HepG2 (cell line): ENCODE measurements around the gene TXN2. TPM values are rescaled to one million over a fixed set of nuclear protein-coding genes. Genes with fewer than 3 reads are reported as not detected.

ENCODE experiments used
- ATAC-seq: fragments of 200-7000 bp; cut with Tn5 transposase; 3 replicates; pipeline ENCODE4 v1.9.1; 2020; ENCODE audit warnings: mild to moderate bottlenecking, moderate library complexity
- BruUV-seq: library from RNA; stranded (reverse); fragments of 400-500 nt; replicated peaks from 2 replicates; lab custom pipeline; 2021; lab: Mats Ljungman, UMichigan
- CTCF ChIA-PET: fragments of 300-600 bp; formaldehyde crosslinking; extraction: SDS; loops from one replicate; lab custom pipeline; 2021; ENCODE audit warnings: low total read pairs, inconsistent platforms, low intra/inter-chr PET ratio; lab: Yijun Ruan, JAX
- POLR2A ChIA-PET: fragments of 350-600 bp; sonication (Branson Sonifier 250); formaldehyde crosslinking; loops from one replicate; lab custom pipeline; 2020; ENCODE audit warnings: antibody characterized with exemption, inconsistent platforms; lab: Yijun Ruan, JAX
- DNase-seq: peaks from one replicate; pipeline ENCODE4 v3.0.0-alpha.2; 2015; ENCODE audit warnings: low spot score
- FAIRE-seq: peaks from 3 replicates; lab custom pipeline; 2011; peaks lifted over from hg19 to GRCh38; lab: Jason Lieb, UNC
- H2AFZ ChIP-seq: one replicate; pipeline ENCODE4 v1.6.1; 2011; ENCODE audit warnings: low read length, inconsistent platforms
- H3K27ac ChIP-seq: fragments of 300-600 bp; 3 replicates; pipeline ENCODE4 v1.8.0; 2011; ENCODE audit warnings: mixed run types, mild to moderate bottlenecking, mixed read lengths, low read length, inconsistent platforms; ENCODE audit not compliant: insufficient read depth; ENCODE audit errors: extremely low read length
- H3K27me3 ChIP-seq, 2 experiments: fragments of 200-600 bp in 1 of 2; 2 replicates in 1 of 2; 3 replicates in 1 of 2; pipeline versions ENCODE4 v1.6.0 to v1.8.0; 2011; ENCODE audit warnings: low read length in 2 of 2, mild to moderate bottlenecking in 2 of 2, moderate library complexity in 2 of 2, inconsistent platforms in 1 of 2; ENCODE audit not compliant: insufficient read depth in 2 of 2, control insufficient read depth in 1 of 2
- H3K36me3 ChIP-seq, 2 experiments: fragments of 200-600 bp in 1 of 2; replicated peaks in 1 of 2; 2 replicates in 1 of 2; 3 replicates in 1 of 2; pipeline versions ENCODE4 v1.5.1 to v1.8.0; 2011; ENCODE audit warnings: low read length in 2 of 2, inconsistent platforms in 1 of 2; ENCODE audit not compliant: insufficient read depth in 2 of 2, control insufficient read depth in 1 of 2
- H3K4me1 ChIP-seq: 2 replicates; pipeline ENCODE4 v1.5.1; 2012; ENCODE audit warnings: low read length, inconsistent platforms; ENCODE audit not compliant: insufficient read depth
- H3K4me2 ChIP-seq: 2 replicates; pipeline ENCODE4 v1.6.0; 2011; ENCODE audit warnings: low read depth, low read length, inconsistent platforms
- H3K4me3 ChIP-seq, 3 experiments: fragments of 200-600 bp in 1 of 3; sonication (generic), shearing (Covaris generic) in 1 of 3; replicated peaks in 1 of 3; 2 replicates each; pipeline ENCODE4 v1.5.1; 2011 to 2016; ENCODE audit warnings: low read length in 3 of 3, inconsistent platforms in 2 of 3, low read depth in 2 of 3, mild to moderate bottlenecking in 2 of 3, control low read depth in 1 of 3, mixed read lengths in 1 of 3; ENCODE audit not compliant: insufficient read depth in 1 of 3
- H3K79me2 ChIP-seq: one replicate; pipeline ENCODE4 v1.6.1; 2011; ENCODE audit warnings: low read length, inconsistent platforms; ENCODE audit not compliant: insufficient read depth
- H3K9ac ChIP-seq: 2 replicates; pipeline ENCODE4 v1.6.0; 2011; ENCODE audit warnings: mild to moderate bottlenecking, low read depth, low read length, inconsistent platforms; ENCODE audit not compliant: insufficient read depth
- H3K9me3 ChIP-seq: 2 replicates; pipeline ENCODE4 v1.5.1; 2012; ENCODE audit warnings: mild to moderate bottlenecking, low read length
- H4K20me1 ChIP-seq: 2 replicates; pipeline ENCODE4 v1.6.0; 2011; ENCODE audit warnings: inconsistent platforms, mild to moderate bottlenecking, low read length, moderate library complexity; ENCODE audit not compliant: insufficient read depth
- AKAP8 ChIP-seq: sonication (generic); formaldehyde crosslinking; IDR thresholded peaks from 2 replicates; pipeline ENCODE4 v1.5.1; 2020; ENCODE audit warnings: mild to moderate bottlenecking, missing genetic modification reagents
- HIC2 ChIP-seq: sonication (generic); formaldehyde crosslinking; IDR thresholded peaks from 2 replicates; pipeline ENCODE4 v1.9.0; 2022; ENCODE audit warnings: low read depth, missing genetic modification reagents
- PAF1 ChIP-seq: IDR thresholded peaks from 2 replicates; pipeline ENCODE4 v1.6.1; 2016; ENCODE audit warnings: missing genetic modification reagents, missing compliant biosample characterization
- ZKSCAN1 ChIP-seq: fragments of 150-350 bp; IDR thresholded peaks from 2 replicates; pipeline ENCODE4 v1.6.1; 2014; ENCODE audit warnings: low read length
- ZNF768 ChIP-seq: sonication (generic); formaldehyde crosslinking; IDR thresholded peaks from 2 replicates; pipeline ENCODE4 v1.4.0; 2020; ENCODE audit warnings: missing genetic modification reagents
- WGBS: methylation state at CpG from one replicate; pipeline ENCODE4 v1.1.6; 2017; ENCODE audit warnings: low lambda C conversion rate; 5-methylcytosine and 5-hydroxymethylcytosine counted together
- in situ Hi-C: cut with HindIII; loops from 2 replicates; pipeline ENCODE4 v1.10.0; 2017; ENCODE audit warnings: low pct_unique_long_range_greater_than_20kb; ENCODE audit not compliant: extremely low pct_ligation_motif_present
- intact Hi-C: fragments of 100-400 bp; cut with micrococcal nuclease; formaldehyde crosslinking; loops from one replicate; pipeline ENCODE4 v1.10.0; 2022; ENCODE audit not compliant: unreplicated experiment
- polyA plus RNA-seq, 8 experiments: library from polyadenylated mRNA; depleted of rRNA in 3 of 8; stranded (reverse) in 7 of 8; unstranded in 1 of 8; fragments of >200 nt; fragmentation: Illumina TruSeq in 4 of 8; extraction: Trizol in 4 of 8; gene quantifications; 2 replicates each; pipeline versions ENCODE4 v1.2.1 to v1.2.3, GENCODE V29; 2011 to 2016; ENCODE audit warnings: low read depth in 4 of 8, missing spikeins in 1 of 8, mixed read lengths in 1 of 8; ENCODE audit not compliant: insufficient read depth in 1 of 8
- total RNA-seq, 5 experiments: library from RNA; depleted of rRNA; stranded (reverse); fragments of >200 nt; fragmentation: Illumina TruSeq; extraction: Trizol; gene quantifications; 2 replicates each; pipeline ENCODE4 v1.2.3, GENCODE V29; 2016; ENCODE audit warnings: low read depth in 1 of 5
- TF ChIP-seq, protein P1 (sequence below): sonication (generic); formaldehyde crosslinking; IDR thresholded peaks from 2 replicates; pipeline ENCODE4 v1.8.0; 2022; ENCODE audit warnings: mild to moderate bottlenecking, missing genetic modification reagents, borderline replicate concordance
- TF ChIP-seq, protein P2 (sequence below): sonication (generic); formaldehyde crosslinking; IDR thresholded peaks from 2 replicates; pipeline ENCODE4 v1.5.1; 2020; ENCODE audit warnings: mild to moderate bottlenecking, missing genetic modification reagents, moderate library complexity

TXN2 gene
- total and polyA plus RNA-seq, 2 of the 13 experiments (the other 11 are each of a cell fraction or from before 2014, with no cell fraction given) = 41.4 to 109 TPM

- Histone ChIP-seq H3K36me3 (no peaks in the 10 kb centered on the region), H3K4me3 (no peak overlapping the region), H3K9ac (no peak overlapping the region), H4K20me1 (no peaks in the 10 kb centered on the region), H3K79me2 (no peaks in the 10 kb centered on the region), H3K4me1 (peaks cover 83% of the 10 kb centered on the region), H3K27me3 (no peaks in the 10 kb centered on the region), H2AFZ (no peak overlapping the region), H3K4me2 (no peak overlapping the region), H3K9me3 (no peaks in the 10 kb centered on the region), H3K27ac (peak overlapping the region; percentile 87)
- ChIA-PET POLR2A (interaction anchor here (1.0 to 6.4 kb wide), 7 partner anchors 10 to 72 kb away, joined by 4 to 151 read pairs (median 13); partner anchors contain the start of gene MYH9), CTCF (no interaction called here)
- no TSS peak for BruUV-seq
- FAIRE-seq (no peak), ATAC-seq (no peak), DNase-seq (no peak)
- TF ChIP-seq ZNF768 (CRISPR knock-in tag) = 0 out of 2 replicates have a peak, but pooled peaks have one; percentile 30
- TF ChIP-seq PAF1 (CRISPR knock-in tag) = no peak
- TF ChIP-seq, protein P1, sequence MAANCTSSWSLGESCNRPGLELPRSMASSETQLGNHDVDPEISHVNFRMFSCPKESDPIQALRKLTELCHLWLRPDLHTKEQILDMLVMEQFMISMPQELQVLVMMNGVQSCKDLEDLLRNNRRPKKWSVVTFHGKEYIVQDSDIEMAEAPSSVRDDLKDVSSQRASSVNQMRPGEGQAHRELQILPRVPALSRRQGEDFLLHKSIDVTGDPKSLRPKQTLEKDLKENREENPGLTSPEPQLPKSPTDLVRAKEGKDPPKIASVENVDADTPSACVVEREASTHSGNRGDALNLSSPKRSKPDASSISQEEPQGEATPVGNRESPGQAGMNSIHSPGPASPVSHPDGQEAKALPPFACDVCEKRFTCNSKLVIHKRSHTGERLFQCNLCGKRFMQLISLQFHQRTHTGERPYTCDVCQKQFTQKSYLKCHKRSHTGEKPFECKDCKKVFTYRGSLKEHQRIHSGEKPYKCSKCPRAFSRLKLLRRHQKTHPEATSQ = no peak
- 0 out of 2 replicates have a peak, but pooled peaks have one; percentile 2 for TF ChIP-seq AKAP8 (CRISPR knock-in tag)
- TF ChIP-seq HIC2 (CRISPR knock-in tag) = no peak
- peak; percentile 60; the same call in 1 of the 2 replicates for TF ChIP-seq ZKSCAN1
- TF ChIP-seq, protein P2, sequence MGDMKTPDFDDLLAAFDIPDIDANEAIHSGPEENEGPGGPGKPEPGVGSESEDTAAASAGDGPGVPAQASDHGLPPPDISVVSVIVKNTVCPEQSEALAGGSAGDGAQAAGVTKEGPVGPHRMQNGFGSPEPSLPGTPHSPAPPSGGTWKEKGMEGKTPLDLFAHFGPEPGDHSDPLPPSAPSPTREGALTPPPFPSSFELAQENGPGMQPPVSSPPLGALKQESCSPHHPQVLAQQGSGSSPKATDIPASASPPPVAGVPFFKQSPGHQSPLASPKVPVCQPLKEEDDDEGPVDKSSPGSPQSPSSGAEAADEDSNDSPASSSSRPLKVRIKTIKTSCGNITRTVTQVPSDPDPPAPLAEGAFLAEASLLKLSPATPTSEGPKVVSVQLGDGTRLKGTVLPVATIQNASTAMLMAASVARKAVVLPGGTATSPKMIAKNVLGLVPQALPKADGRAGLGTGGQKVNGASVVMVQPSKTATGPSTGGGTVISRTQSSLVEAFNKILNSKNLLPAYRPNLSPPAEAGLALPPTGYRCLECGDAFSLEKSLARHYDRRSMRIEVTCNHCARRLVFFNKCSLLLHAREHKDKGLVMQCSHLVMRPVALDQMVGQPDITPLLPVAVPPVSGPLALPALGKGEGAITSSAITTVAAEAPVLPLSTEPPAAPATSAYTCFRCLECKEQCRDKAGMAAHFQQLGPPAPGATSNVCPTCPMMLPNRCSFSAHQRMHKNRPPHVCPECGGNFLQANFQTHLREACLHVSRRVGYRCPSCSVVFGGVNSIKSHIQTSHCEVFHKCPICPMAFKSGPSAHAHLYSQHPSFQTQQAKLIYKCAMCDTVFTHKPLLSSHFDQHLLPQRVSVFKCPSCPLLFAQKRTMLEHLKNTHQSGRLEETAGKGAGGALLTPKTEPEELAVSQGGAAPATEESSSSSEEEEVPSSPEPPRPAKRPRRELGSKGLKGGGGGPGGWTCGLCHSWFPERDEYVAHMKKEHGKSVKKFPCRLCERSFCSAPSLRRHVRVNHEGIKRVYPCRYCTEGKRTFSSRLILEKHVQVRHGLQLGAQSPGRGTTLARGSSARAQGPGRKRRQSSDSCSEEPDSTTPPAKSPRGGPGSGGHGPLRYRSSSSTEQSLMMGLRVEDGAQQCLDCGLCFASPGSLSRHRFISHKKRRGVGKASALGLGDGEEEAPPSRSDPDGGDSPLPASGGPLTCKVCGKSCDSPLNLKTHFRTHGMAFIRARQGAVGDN (CRISPR knock-in tag) = 0 out of 2 replicates have a peak, but pooled peaks have one; percentile 38
- intact Hi-C loops (no loop called here), in situ Hi-C loops (no loop called here)
- 95% methylated on average over 13 of the region's 16 CpGs for WGBS
Observed at GRCh38 chr22:36423461-36424404, 57.7 kb downstream of the TXN2 start.
